ENCODE measurements around the gene MYO1D.

The MYO1D gene

GRCh38 chr17:32602396-32602795 is 274.5 kb downstream of the MYO1D start:
- Mint-ChIP-seq H3K4me1 (ENCODE audit: low read depth in 2 of 2) (no peaks in the 10 kb centered on the region), H3K36me3 (ENCODE audit: insufficient read depth) (peaks cover 7% of the 10 kb centered on the region), H3K27me3 (no peaks in the 10 kb centered on the region), H3K9me3 (no peaks in the 10 kb centered on the region), H3K4me3 (no peak overlapping the region), H3K27ac (no peak overlapping the region)
- no peak for ATAC-seq (replicated peaks)
- no peak for DNase-seq

DNA sequence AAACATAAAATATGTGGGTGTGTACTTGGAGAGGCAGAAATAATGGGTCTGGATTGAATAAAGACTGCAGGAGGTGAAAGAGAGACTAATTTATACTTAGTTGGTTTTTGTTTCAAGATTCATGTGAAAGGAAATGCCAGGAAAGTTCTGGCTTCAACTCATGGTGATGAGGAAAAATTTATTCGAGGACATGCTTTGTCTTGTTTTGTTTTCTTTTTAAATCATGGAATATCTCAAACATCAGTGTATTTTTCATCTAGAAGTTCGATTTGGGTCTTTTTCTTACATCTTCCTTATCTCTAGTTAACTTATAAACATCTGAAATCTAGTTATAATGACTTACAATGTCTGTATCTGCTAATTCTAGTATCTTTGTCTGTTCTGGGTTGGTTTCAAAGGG is 275.1 kb downstream of the MYO1D start:
- Mint-ChIP-seq H3K9me3 (no peaks in the 10 kb centered on the region), H3K4me1 (ENCODE audit: low read depth in 2 of 2) (no peaks in the 10 kb centered on the region), H3K4me3 (no peak overlapping the region), H3K36me3 (ENCODE audit: insufficient read depth) (peaks cover 7% of the 10 kb centered on the region), H3K27ac (no peak overlapping the region), H3K27me3 (no peaks in the 10 kb centered on the region)
- ATAC-seq (replicated peaks) (no peak), DNase-seq (no peak)

DNA sequence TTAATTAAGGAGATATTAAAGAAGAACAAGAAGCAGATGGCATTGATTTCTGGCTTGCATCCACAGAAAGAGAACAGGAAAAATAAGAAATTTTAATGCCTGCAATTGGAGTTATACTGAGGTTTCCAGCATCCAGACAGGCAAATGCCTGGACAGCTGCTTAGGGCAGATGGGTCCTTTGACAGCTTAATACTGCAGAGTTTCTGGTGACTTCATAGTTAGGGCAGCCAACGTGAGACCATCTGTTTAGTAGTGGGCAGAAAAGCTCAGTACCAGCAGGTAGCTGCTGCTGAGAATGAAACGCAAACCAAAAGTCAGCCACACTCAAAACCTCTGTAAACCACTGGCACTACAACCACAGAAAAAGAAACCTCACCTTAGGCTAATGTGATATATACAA is 280.3 kb downstream of the MYO1D start:
- H3K4me1 Mint-ChIP-seq (ENCODE audit: low read depth in 2 of 2), result no peaks in the 10 kb centered on the region
- ATAC-seq (replicated peaks), result no peak
- peak overlapping the region in 1 of 2 donors; percentile 30 for H3K27ac Mint-ChIP-seq
- H3K9me3 Mint-ChIP-seq, result no peaks in the 10 kb centered on the region
- no peak overlapping the region for H3K4me3 Mint-ChIP-seq
- no peaks in the 10 kb centered on the region for H3K27me3 Mint-ChIP-seq
- H3K36me3 Mint-ChIP-seq (ENCODE audit: insufficient read depth), result no peaks in the 10 kb centered on the region
- no peak for DNase-seq

DNA sequence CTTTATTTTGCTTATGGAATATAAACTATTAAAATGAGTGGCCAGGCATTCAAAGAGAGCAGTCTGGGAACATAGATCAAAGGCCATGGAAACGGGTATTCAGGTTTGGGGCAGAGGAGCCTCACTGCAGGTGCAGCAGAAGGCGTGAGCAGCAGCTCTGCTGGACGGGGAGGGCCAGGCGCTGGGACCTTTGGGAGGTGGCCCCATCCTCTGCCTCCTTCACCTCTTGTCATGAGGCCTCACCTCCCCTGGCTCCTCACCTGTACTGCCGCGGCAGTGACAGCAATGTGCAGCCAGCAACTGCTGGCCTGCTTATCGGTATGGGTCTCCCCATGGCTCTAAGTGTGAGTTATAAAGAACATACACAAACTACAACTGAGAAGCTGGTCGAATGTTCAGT is 280.7 kb downstream of the MYO1D start:
- H3K36me3 Mint-ChIP-seq (ENCODE audit: insufficient read depth), result no peaks in the 10 kb centered on the region
- DNase-seq (no peak), ATAC-seq (replicated peaks) (no peak)
- no peak overlapping the region for H3K4me3 Mint-ChIP-seq
- no peaks in the 10 kb centered on the region for H3K9me3 Mint-ChIP-seq
- no peaks in the 10 kb centered on the region for H3K27me3 Mint-ChIP-seq
- no peaks in the 10 kb centered on the region for H3K4me1 Mint-ChIP-seq (ENCODE audit: low read depth in 2 of 2)
- H3K27ac Mint-ChIP-seq, result peak overlapping the region in 1 of 2 donors; percentile 30

- no peaks in the 10 kb centered on the region for H3K4me1 Mint-ChIP-seq (ENCODE audit: low read depth in 2 of 2)
- DNase-seq (no peak), ATAC-seq (replicated peaks) (no peak)
- H3K27me3 Mint-ChIP-seq, result no peaks in the 10 kb centered on the region
- H3K4me3 Mint-ChIP-seq, result no peak overlapping the region
- H3K36me3 Mint-ChIP-seq (ENCODE audit: insufficient read depth), result peaks cover 2% of the 10 kb centered on the region
- no peak overlapping the region for H3K27ac Mint-ChIP-seq
- no peaks in the 10 kb centered on the region for H3K9me3 Mint-ChIP-seq
Measured at GRCh38 chr17:32593003-32593402, 283.9 kb downstream of the MYO1D start.

- DNase-seq (no peak), ATAC-seq (replicated peaks) (no peak)
- Mint-ChIP-seq H3K4me1 (ENCODE audit: low read depth in 2 of 2) (no peaks in the 10 kb centered on the region), H3K27me3 (no peaks in the 10 kb centered on the region), H3K4me3 (no peak overlapping the region), H3K27ac (no peak overlapping the region), H3K9me3 (no peaks in the 10 kb centered on the region), H3K36me3 (ENCODE audit: insufficient read depth) (peaks cover 2% of the 10 kb centered on the region)
Measured at GRCh38 chr17:32591405-32591804, 285.5 kb downstream of the MYO1D start.

DNA sequence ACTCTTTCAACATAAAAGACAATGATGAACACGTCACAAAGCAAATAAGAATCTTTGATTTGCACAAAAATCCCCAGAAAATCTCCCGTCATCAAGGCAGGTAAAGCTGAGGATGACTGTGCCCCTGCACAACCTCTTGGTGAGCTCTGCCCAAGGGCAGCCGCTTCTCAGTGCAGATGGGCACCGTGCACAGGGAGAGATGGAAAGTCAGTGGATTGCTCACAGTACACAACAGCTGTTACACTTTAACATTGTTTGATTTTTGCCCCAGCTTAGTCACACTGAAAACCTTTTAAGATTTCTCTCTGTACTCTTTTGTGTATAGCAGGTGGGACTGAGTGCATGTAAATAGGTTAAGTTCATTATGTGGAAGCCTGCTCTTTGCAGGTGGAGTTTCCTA is 285.9 kb downstream of the MYO1D start:
- no peak for ATAC-seq (replicated peaks)
- no peak overlapping the region for H3K4me3 Mint-ChIP-seq
- no peak for DNase-seq
- H3K36me3 Mint-ChIP-seq (ENCODE audit: insufficient read depth), result peaks cover 2% of the 10 kb centered on the region
- H3K27me3 Mint-ChIP-seq, result no peaks in the 10 kb centered on the region
- no peaks in the 10 kb centered on the region for H3K9me3 Mint-ChIP-seq
- H3K4me1 Mint-ChIP-seq (ENCODE audit: low read depth in 2 of 2), result no peaks in the 10 kb centered on the region
- no peak overlapping the region for H3K27ac Mint-ChIP-seq

GRCh38 chr17:32588982-32589381 is 287.9 kb downstream of the MYO1D start:
- Mint-ChIP-seq H3K27me3 (no peaks in the 10 kb centered on the region), H3K4me1 (ENCODE audit: low read depth in 2 of 2) (no peaks in the 10 kb centered on the region), H3K9me3 (no peaks in the 10 kb centered on the region), H3K36me3 (ENCODE audit: insufficient read depth) (peaks cover 2% of the 10 kb centered on the region), H3K27ac (no peak overlapping the region), H3K4me3 (no peak overlapping the region)
- no peak for DNase-seq
- ATAC-seq (replicated peaks), result no peak

- Mint-ChIP-seq H3K9me3 (peaks cover 0 to 5% of the 10 kb centered on the region in 2 donors), H3K27me3 (no peaks in the 10 kb centered on the region), H3K36me3 (ENCODE audit: insufficient read depth) (peaks cover 2% of the 10 kb centered on the region), H3K27ac (no peak overlapping the region), H3K4me3 (no peak overlapping the region), H3K4me1 (ENCODE audit: low read depth in 2 of 2) (no peaks in the 10 kb centered on the region)
- ATAC-seq (replicated peaks), result no peak
- DNase-seq, result no peak
Measured at GRCh38 chr17:32588135-32588534, 288.8 kb downstream of the MYO1D start.

DNA sequence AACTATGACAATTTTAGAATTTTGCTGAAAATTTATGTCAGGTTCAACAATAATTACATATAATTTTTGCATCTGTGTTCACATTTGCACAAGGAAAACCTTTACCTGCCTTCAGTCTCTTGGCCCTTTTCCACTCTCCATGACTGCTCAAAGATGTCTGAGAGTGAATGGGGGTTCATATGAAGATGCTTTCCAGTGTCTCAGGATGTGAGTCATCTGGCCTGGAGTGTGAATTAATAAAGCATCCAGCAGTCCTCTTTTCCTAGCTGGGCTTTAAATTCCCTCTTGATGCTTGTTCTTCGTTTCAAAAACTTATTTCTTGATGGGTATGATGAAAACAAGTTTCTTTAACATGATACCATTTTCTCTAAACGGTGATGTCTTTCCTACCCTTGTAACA is 290.3 kb downstream of the MYO1D start:
- H3K36me3 Mint-ChIP-seq (ENCODE audit: insufficient read depth), result peaks cover 2% of the 10 kb centered on the region
- H3K27ac Mint-ChIP-seq, result no peak overlapping the region
- H3K4me1 Mint-ChIP-seq (ENCODE audit: low read depth in 2 of 2), result no peaks in the 10 kb centered on the region
- H3K27me3 Mint-ChIP-seq, result no peaks in the 10 kb centered on the region
- no peak for ATAC-seq (replicated peaks)
- DNase-seq, result no peak
- peaks cover 0 to 9% of the 10 kb centered on the region in 2 donors for H3K9me3 Mint-ChIP-seq
- no peak overlapping the region for H3K4me3 Mint-ChIP-seq

DNA sequence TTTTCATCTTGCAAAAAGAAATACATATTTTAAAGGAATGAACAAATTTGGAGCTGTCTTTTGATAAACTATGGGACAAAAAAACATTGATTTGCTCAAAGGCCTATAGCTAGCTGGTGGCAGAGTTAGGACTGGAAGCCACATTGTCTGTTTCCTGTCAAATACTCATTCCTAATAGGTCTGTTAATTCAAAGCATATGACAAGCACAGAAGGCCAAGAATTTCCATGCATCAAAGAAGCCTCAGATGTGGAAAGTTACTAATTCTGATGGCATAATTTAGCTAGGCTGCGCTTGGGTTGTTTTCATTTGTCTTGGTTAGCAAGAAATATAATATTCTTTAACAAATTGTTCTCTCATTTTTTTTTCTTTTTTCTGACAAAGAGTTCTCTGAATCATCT is 292.1 kb downstream of the MYO1D start:
- H3K9me3 Mint-ChIP-seq, result peaks cover 3 to 22% of the 10 kb centered on the region in 2 donors
- no peaks in the 10 kb centered on the region for H3K36me3 Mint-ChIP-seq (ENCODE audit: insufficient read depth)

GRCh38 chr17:32583053-32583452 is 293.9 kb downstream of the MYO1D start:
- no peaks in the 10 kb centered on the region for H3K27me3 Mint-ChIP-seq
- H3K4me1 Mint-ChIP-seq (ENCODE audit: low read depth in 2 of 2), result no peaks in the 10 kb centered on the region
- ATAC-seq (replicated peaks), result no peak
- peaks cover 3 to 22% of the 10 kb centered on the region in 2 donors for H3K9me3 Mint-ChIP-seq
- no peak overlapping the region for H3K4me3 Mint-ChIP-seq
- no peak overlapping the region for H3K27ac Mint-ChIP-seq
- no peak for DNase-seq
- no peaks in the 10 kb centered on the region for H3K36me3 Mint-ChIP-seq (ENCODE audit: insufficient read depth)

More for the DNA sequence above, 292.1 kb downstream of the MYO1D start:
- Mint-ChIP-seq H3K27ac (no peak overlapping the region), H3K27me3 (no peaks in the 10 kb centered on the region), H3K4me1 (ENCODE audit: low read depth in 2 of 2) (no peaks in the 10 kb centered on the region), H3K4me3 (no peak overlapping the region)
- DNase-seq (no peak), ATAC-seq (replicated peaks) (no peak)

DNA sequence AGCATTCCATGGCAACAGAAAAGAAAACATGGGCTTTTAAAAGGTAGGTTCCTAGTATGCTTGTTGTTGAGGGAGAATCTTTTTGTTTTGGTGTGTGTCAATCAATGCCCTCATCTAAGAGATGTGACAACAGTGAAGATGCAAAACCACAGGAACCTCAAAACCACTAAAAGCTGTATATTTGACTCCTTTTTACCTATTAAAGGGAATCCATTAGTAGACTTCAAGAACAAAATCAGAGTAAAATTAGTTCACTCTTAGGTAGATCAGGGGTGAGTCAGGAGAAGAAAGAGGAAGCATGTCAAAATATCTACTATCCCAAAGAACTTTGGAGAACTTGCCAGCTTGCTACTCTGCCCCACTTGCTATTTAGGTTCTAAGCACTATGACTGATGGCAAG is 301.1 kb downstream of the MYO1D start:
- Mint-ChIP-seq H3K4me3 (no peak overlapping the region), H3K9me3 (peaks cover 1 to 4% of the 10 kb centered on the region in 2 donors), H3K27ac (peak overlapping the region in 1 of 2 donors; percentile 2), H3K4me1 (ENCODE audit: low read depth in 2 of 2) (peaks cover 6 to 8% of the 10 kb centered on the region in 2 donors), H3K27me3 (no peaks in the 10 kb centered on the region), H3K36me3 (ENCODE audit: insufficient read depth) (no peaks in the 10 kb centered on the region)
- ATAC-seq (replicated peaks) (peak; percentile 33), DNase-seq (no peak)

- DNase-seq (no peak), ATAC-seq (replicated peaks) (no peak)
- H3K4me1 Mint-ChIP-seq (ENCODE audit: low read depth in 2 of 2), result no peaks in the 10 kb centered on the region
- H3K4me3 Mint-ChIP-seq, result no peak overlapping the region
- H3K36me3 Mint-ChIP-seq (ENCODE audit: insufficient read depth), result no peaks in the 10 kb centered on the region
- no peaks in the 10 kb centered on the region for H3K27me3 Mint-ChIP-seq
- no peaks in the 10 kb centered on the region for H3K9me3 Mint-ChIP-seq
- no peak overlapping the region for H3K27ac Mint-ChIP-seq
Measured at GRCh38 chr17:32570081-32570396, 306.9 kb downstream of the MYO1D start.

Measured in effector memory CD8-positive, alpha-beta T cell (primary cell).